SK-N-MC (cell line): ENCODE measurements around the gene NPBWR2.

ENCODE experiments used
- DNase-seq: peaks from one replicate; pipeline ENCODE4 v3.0.0-alpha.2; 2011; ENCODE audit warnings: low read depth, low spot score
- H3K27ac ChIP-seq: fragments of 200-600 bp; sonication (generic); 2 replicates; pipeline ENCODE4 v1.5.1; 2016; ENCODE audit warnings: mixed run types
- H3K36me3 ChIP-seq: fragments of 200-600 bp; sonication (generic); 2 replicates; pipeline ENCODE4 v1.6.1; 2017; ENCODE audit warnings: antibody characterized with exemption, low read length, mixed read lengths; ENCODE audit not compliant: insufficient read depth
- H3K4me3 ChIP-seq: fragments of 200-600 bp; sonication (generic); 2 replicates; pipeline ENCODE4 v1.5.1; 2016
- H3K9ac ChIP-seq: fragments of 200-600 bp; sonication (generic); 2 replicates; pipeline ENCODE4 v1.8.0; 2017; ENCODE audit warnings: mixed run types, mixed read lengths; ENCODE audit not compliant: insufficient read length
- H3K9me3 ChIP-seq: fragments of 200-600 bp; sonication (generic); 2 replicates; pipeline ENCODE4 v1.6.1; 2017; ENCODE audit warnings: low read depth, mild to moderate bottlenecking, antibody characterized with exemption, low read length, moderate library complexity, mixed read lengths
- EZH2 ChIP-seq: fragments of 200-600 bp; sonication (generic); IDR thresholded peaks from one replicate; pipeline ENCODE4 v1.6.1; 2017; ENCODE audit warnings: antibody characterized with exemption
- FOXP2 ChIP-seq: optimal IDR thresholded peaks from 2 replicates; pipeline ENCODE3; 2011; ENCODE audit warnings: mild to moderate bottlenecking, moderate library complexity; ENCODE audit not compliant: insufficient read depth; ENCODE audit errors: extremely low read length, control extremely low read depth
- POLR2AphosphoS5 ChIP-seq: IDR thresholded peaks from 2 replicates; pipeline ENCODE4 v1.6.1; 2012; ENCODE audit warnings: mild to moderate bottlenecking, low read depth, low read length, borderline replicate concordance

NPBWR2 gene

DNA sequence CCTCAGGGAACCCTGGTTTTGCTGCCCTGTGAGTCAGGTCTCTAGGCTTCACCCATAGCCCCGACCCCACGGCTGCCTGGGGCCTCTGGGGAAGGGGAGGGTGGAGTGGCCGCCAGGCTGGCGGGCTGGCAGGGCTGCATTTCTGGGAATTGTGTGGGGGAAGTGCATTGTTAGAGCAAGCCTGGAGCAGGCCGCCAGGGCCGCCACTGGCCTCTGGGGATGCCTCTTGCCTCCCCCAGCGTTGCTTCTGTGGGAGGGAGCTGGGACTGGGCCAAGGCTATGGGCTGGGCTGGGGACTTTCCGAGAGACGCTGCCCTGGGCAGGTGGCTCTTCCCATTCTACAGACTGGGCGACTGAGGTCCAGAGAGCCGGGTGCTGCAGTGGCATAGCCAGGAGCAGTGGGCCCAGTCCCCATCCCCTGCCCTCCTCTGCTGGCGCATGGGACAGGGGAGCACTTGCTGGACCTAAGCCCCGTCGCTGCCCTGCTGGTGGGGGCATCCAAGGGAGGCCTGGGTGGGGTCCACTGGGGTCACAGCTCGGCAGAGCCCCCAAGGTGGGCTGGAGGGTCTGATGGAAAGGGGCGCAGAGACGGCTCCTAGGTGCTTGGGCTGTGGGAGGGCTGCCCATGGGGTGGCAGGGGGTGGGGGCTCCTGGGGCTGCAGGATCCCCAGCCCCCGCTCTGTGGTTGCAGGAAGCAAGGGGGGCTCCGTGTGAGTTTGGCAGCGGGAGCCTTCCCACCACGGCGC is 51.3 kb downstream of the NPBWR2 start:
- no peak overlapping the region for H3K27ac ChIP-seq
- no peaks in the 10 kb centered on the region for H3K9me3 ChIP-seq
- TF ChIP-seq POLR2AphosphoS5 (no peak), FOXP2 (no peak), EZH2 (no peak)
- H3K4me3 ChIP-seq, result no peak overlapping the region
- no peak for DNase-seq
- H3K9ac ChIP-seq, result no peak overlapping the region
- no peaks in the 10 kb centered on the region for H3K36me3 ChIP-seq

GRCh38 chr20:64055396-64055892 is 51.9 kb downstream of the NPBWR2 start:
- Histone ChIP-seq H3K9ac (no peak overlapping the region), H3K9me3 (no peaks in the 10 kb centered on the region), H3K36me3 (no peaks in the 10 kb centered on the region), H3K4me3 (no peak overlapping the region), H3K27ac (no peak overlapping the region; the same call in 1 of the 2 replicates)
- no peak for TF ChIP-seq POLR2AphosphoS5
- no peak for TF ChIP-seq FOXP2
- no peak for DNase-seq

- no peaks in the 10 kb centered on the region for H3K36me3 ChIP-seq
- no peaks in the 10 kb centered on the region for H3K9me3 ChIP-seq
- peak overlapping the region; percentile 54 for H3K4me3 ChIP-seq
- peak overlapping the region; percentile 85 for H3K27ac ChIP-seq
- TF ChIP-seq FOXP2 (no peak), POLR2AphosphoS5 (peak; percentile 59; the same call in 1 of the 2 replicates)
- no peak for DNase-seq
- H3K9ac ChIP-seq, result no peak overlapping the region
These were observed 53.3 kb downstream of the NPBWR2 start for GRCh38 chr20:64053841-64054661.
